Lower leg skin (tissue), 4 donors: ENCODE measurements around the gene PTPRN2. TPM values are rescaled to one million over a fixed set of nuclear protein-coding genes. Genes with fewer than 3 reads are reported as not detected.

Source experiments
- DNase-seq, 2 donors: peaks; one replicate each; pipeline ENCODE4 v3.0.0-alpha.2; 2019; ENCODE audit warnings: low spot score in 2 of 2
- H3K4me3 ChIP-seq: fragments of 200-600 bp; sonication (generic); 2 replicates; pipeline ENCODE4 v1.5.1; 2017; ENCODE audit warnings: mild to moderate bottlenecking, low read depth; ENCODE audit not compliant: poor library complexity, severe bottlenecking
- CTCF ChIP-seq, 3 donors: fragments of 450-650 bp; IDR thresholded peaks; one replicate each; pipeline ENCODE4 v1.5.1; 2016; ENCODE audit warnings: antibody characterized with exemption in 3 of 3, mild to moderate bottlenecking in 3 of 3, moderate library complexity in 2 of 3
- POLR2A ChIP-seq, 2 donors: fragments of 450-650 bp; IDR thresholded peaks; one replicate each; pipeline ENCODE4 v1.6.1; 2016 to 2017; ENCODE audit warnings: antibody characterized with exemption in 2 of 2, mild to moderate bottlenecking in 1 of 2, moderate library complexity in 1 of 2
- WGBS, 2 donors: methylation state at CpG; one replicate each; pipeline ENCODE4 v1.1.5; 2018; 5-methylcytosine and 5-hydroxymethylcytosine counted together
- intact Hi-C: fragments of 100-400 bp; cut with DNase I; formaldehyde crosslinking; loops from one replicate; pipeline ENCODE4 v1.15.0; 2023; ENCODE audit warnings: low total_unique reads
- total RNA-seq, 4 donors: library from RNA; depleted of rRNA; stranded (reverse); fragments of >200 nt; gene quantifications; one replicate each; pipeline ENCODE4 v1.1.0, GENCODE V29; 2016

The PTPRN2 gene
- total RNA-seq, 4 donors from 2014 or later: 0.11 to 1.6 (median 0.92) TPM

GRCh38 chr7:158486919-158487318, 100.7 kb downstream of the PTPRN2 start:
- intact Hi-C loops: no loop called here
- no peak for TF ChIP-seq CTCF (IDR thresholded peaks at IDR 0.05)
- no peak for TF ChIP-seq POLR2A (IDR thresholded peaks at IDR 0.05)
- 94 to 97% methylated on average over 8 of the region's 8 CpGs for WGBS, 2 donors
- DNase-seq: no peak
- H3K4me3 ChIP-seq: no peak overlapping the region

GRCh38 chr7:158484801-158485531, 102.7 kb downstream of the PTPRN2 start:
- no peak for DNase-seq
- intact Hi-C loops: no loop called here
- WGBS, 2 donors: 90 to 91% methylated on average over 40 to 43 of the region's 50 CpGs
- TF ChIP-seq CTCF (IDR thresholded peaks at IDR 0.05) (no peak), POLR2A (IDR thresholded peaks at IDR 0.05) (no peak)
- H3K4me3 ChIP-seq: no peak overlapping the region

GRCh38 chr7:158482480-158482879, 105.1 kb downstream of the PTPRN2 start:
- TF ChIP-seq POLR2A (IDR thresholded peaks at IDR 0.05): no peak
- no peak for TF ChIP-seq CTCF (IDR thresholded peaks at IDR 0.05)
- DNase-seq: no peak
- no peak overlapping the region for H3K4me3 ChIP-seq
- intact Hi-C loops: no loop called here
- 80 to 86% methylated on average over 3 of the region's 3 CpGs for WGBS, 2 donors

GRCh38 chr7:158479664-158480025, 108.0 kb downstream of the PTPRN2 start:
- TF ChIP-seq CTCF (IDR thresholded peaks at IDR 0.05) (no peak), POLR2A (IDR thresholded peaks at IDR 0.05) (no peak)
- intact Hi-C loops: no loop called here
- DNase-seq: no peak
- 78% methylated on average over 13 to 14 of the region's 14 CpGs for WGBS, 2 donors
- no peak overlapping the region for H3K4me3 ChIP-seq

GRCh38 chr7:158479021-158479663, 108.5 kb downstream of the PTPRN2 start:
- WGBS, 2 donors: 65 to 66% methylated on average over 20 of the region's 20 CpGs
- H3K4me3 ChIP-seq: no peak overlapping the region
- intact Hi-C loops: no loop called here
- no peak for DNase-seq
- TF ChIP-seq CTCF (IDR thresholded peaks at IDR 0.05) (no peak), POLR2A (IDR thresholded peaks at IDR 0.05) (no peak)
